K562 (cell line): ENCODE measurements around the gene CRACR2B. TPM values are rescaled to one million over a fixed set of nuclear protein-coding genes. Genes with fewer than 3 reads are reported as not detected.
A peak's percentile ranks its signal among the peaks of the same experiment; 100 is the strongest.

Source experiments
- ARID1B ChIP-seq: fragments of 450-650 bp; IDR thresholded peaks from 2 replicates; pipeline ENCODE4 v1.6.1; 2016; ENCODE audit warnings: antibody characterized with exemption, mild to moderate bottlenecking, inconsistent platforms
- ARID4B ChIP-seq: sonication (generic); formaldehyde crosslinking; IDR thresholded peaks from 2 replicates; pipeline ENCODE4 v1.8.0; 2022; ENCODE audit warnings: mild to moderate bottlenecking, missing genetic modification reagents
- CTCF ChIP-seq, 3 experiments: IDR thresholded peaks in 2 of 3; conservative IDR thresholded peaks in 1 of 3; 2 replicates each; pipeline ENCODE4 v1.5.1; 2011 to 2012; ENCODE audit warnings: low read length in 3 of 3, mild to moderate bottlenecking in 3 of 3, control low read depth in 2 of 3, improper control_type of control experiment in 1 of 3, inconsistent platforms in 1 of 3, low read depth in 1 of 3, mixed read lengths in 1 of 3, moderate library complexity in 1 of 3; ENCODE audit not compliant: insufficient read depth in 2 of 3
- EP400 ChIP-seq: fragments of 450-650 bp; IDR thresholded peaks from 2 replicates; pipeline ENCODE4 v1.6.1; 2017; ENCODE audit warnings: antibody characterized with exemption, mild to moderate bottlenecking, moderate library complexity
- RBFOX2 ChIP-seq: fragments of 200-400 bp; formaldehyde crosslinking; IDR thresholded peaks from 2 replicates; pipeline ENCODE4 v1.6.1; 2017; ENCODE audit warnings: low read depth, mild to moderate bottlenecking, low read length, moderate library complexity
- SNAPC5 ChIP-seq: fragments of 250-450 bp; sonication (Bioruptor Pico); IDR thresholded peaks from 2 replicates; pipeline ENCODE4 v1.8.0; 2021; ENCODE audit warnings: moderate library complexity, mild to moderate bottlenecking, inconsistent platforms
- TCF7L2 ChIP-seq: fragments of 150-350 bp; IDR thresholded peaks from 2 replicates; pipeline ENCODE4 v1.6.1; 2016; ENCODE audit warnings: low read depth, mild to moderate bottlenecking, low read length, moderate library complexity
- ZBTB33 ChIP-seq: sonication (generic); formaldehyde crosslinking; IDR thresholded peaks from 2 replicates; pipeline ENCODE4 v1.8.1; 2023; ENCODE audit warnings: mild to moderate bottlenecking, missing genetic modification reagents
- polyA plus RNA-seq, 8 experiments: library from polyadenylated mRNA; depleted of rRNA in 4 of 8; stranded (reverse) in 5 of 8; unstranded in 3 of 8; fragments of >200 nt; fragmentation: Nextera tagmentation in 2 of 8; fragmentation: Illumina TruSeq in 1 of 8; extraction: Ambion mirVana in 2 of 8; extraction: Trizol in 1 of 8; gene quantifications; 2 replicates each; pipeline versions ENCODE4 v1.2.1 to v1.2.3, GENCODE V29; 2011 to 2014; ENCODE audit warnings: inconsistent platforms in 1 of 8, missing spikeins in 1 of 8
- total RNA-seq, 7 experiments: library from RNA; depleted of rRNA in 6 of 7; stranded (reverse); fragments of >200 nt in 6 of 7; fragmentation: Illumina TruSeq in 2 of 7; extraction: Trizol in 2 of 7; gene quantifications; 2 replicates each; pipeline versions ENCODE4 v1.2.1 to v1.2.3, GENCODE V29; 2011 to 2021; ENCODE audit warnings: low replicate concordance in 1 of 7
- TF ChIP-seq, protein P1 (sequence below): fragments of 250-450 bp; sonication (Bioruptor Pico); IDR thresholded peaks from 2 replicates; pipeline ENCODE4 v1.5.0; 2021; ENCODE audit warnings: mild to moderate bottlenecking, borderline replicate concordance
- TF ChIP-seq, protein P2 (sequence below): fragments of 450-650 bp; IDR thresholded peaks from 2 replicates; pipeline ENCODE4 v1.6.1; 2014; ENCODE audit warnings: low read depth, mild to moderate bottlenecking, moderate library complexity, borderline replicate concordance

The CRACR2B gene
- total and polyA plus RNA-seq, 9 of the 15 experiments (the other 6 are each of a cell fraction or from before 2014, with no cell fraction given): 0.10 to 51.0 (median 6.0) TPM

GRCh38 chr11:838441-839279 lies 10.9 kb downstream of the CRACR2B start (continued):
- TF ChIP-seq, protein P1, sequence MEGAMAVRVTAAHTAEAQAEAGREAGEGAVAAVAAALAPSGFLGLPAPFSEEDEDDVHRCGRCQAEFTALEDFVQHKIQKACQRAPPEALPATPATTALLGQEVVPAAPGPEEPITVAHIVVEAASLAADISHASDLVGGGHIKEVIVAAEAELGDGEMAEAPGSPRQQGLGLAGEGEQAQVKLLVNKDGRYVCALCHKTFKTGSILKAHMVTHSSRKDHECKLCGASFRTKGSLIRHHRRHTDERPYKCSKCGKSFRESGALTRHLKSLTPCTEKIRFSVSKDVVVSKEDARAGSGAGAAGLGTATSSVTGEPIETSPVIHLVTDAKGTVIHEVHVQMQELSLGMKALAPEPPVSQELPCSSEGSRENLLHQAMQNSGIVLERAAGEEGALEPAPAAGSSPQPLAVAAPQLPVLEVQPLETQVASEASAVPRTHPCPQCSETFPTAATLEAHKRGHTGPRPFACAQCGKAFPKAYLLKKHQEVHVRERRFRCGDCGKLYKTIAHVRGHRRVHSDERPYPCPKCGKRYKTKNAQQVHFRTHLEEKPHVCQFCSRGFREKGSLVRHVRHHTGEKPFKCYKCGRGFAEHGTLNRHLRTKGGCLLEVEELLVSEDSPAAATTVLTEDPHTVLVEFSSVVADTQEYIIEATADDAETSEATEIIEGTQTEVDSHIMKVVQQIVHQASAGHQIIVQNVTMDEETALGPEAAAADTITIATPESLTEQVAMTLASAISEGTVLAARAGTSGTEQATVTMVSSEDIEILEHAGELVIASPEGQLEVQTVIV (CRISPR knock-in tag): no peak
- TF ChIP-seq EP400 (peak; percentile 81), SNAPC5 (CRISPR knock-in tag) (no peak), ARID1B (peak; percentile 20; the same call in 1 of the 2 replicates), RBFOX2 (peak; percentile 17), TCF7L2 (no peak), ARID4B (CRISPR knock-in tag) (peak; percentile 40; the same call in 1 of the 2 replicates), ZBTB33 (CRISPR knock-in tag) (peak; percentile 96), CTCF (IDR thresholded peaks at IDR 0.05 in 2 of 3, conservative IDR thresholded peaks at IDR 0.05 in 1 of 3; ENCODE audit: insufficient read depth in 2 of 3, low read depth in 1 of 3, low read length in 3 of 3) (peak; percentile 48 to 56 (median 52))
- TF ChIP-seq, protein P2, sequence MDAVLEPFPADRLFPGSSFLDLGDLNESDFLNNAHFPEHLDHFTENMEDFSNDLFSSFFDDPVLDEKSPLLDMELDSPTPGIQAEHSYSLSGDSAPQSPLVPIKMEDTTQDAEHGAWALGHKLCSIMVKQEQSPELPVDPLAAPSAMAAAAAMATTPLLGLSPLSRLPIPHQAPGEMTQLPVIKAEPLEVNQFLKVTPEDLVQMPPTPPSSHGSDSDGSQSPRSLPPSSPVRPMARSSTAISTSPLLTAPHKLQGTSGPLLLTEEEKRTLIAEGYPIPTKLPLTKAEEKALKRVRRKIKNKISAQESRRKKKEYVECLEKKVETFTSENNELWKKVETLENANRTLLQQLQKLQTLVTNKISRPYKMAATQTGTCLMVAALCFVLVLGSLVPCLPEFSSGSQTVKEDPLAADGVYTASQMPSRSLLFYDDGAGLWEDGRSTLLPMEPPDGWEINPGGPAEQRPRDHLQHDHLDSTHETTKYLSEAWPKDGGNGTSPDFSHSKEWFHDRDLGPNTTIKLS: peak; percentile 64; the same call in 1 of the 2 replicates
